IMR-90 (cell line): ENCODE measurements around the gene IRF2BP2. TPM values are rescaled to one million over a fixed set of nuclear protein-coding genes. Genes with fewer than 3 reads are reported as not detected.

Source experiments
- ATAC-seq: fragments of 200-7000 bp; cut with Tn5 transposase; 2 replicates; pipeline ENCODE4 v1.9.1; 2020; ENCODE audit warnings: low read depth, mild to moderate bottlenecking, moderate library complexity
- BruUV-seq: library from RNA; stranded (reverse); fragments of 400-500 nt; replicated peaks from 2 replicates; lab custom pipeline; 2021; lab: Mats Ljungman, UMichigan
- CTCF ChIA-PET: fragments of 300-600 bp; formaldehyde crosslinking; extraction: SDS; loops from one replicate; lab custom pipeline; 2021; ENCODE audit warnings: antibody characterized with exemption; lab: Yijun Ruan, JAX
- POLR2A ChIA-PET: fragments of 300-600 bp; sonication (Branson Sonifier 250); formaldehyde crosslinking; loops from one replicate; lab custom pipeline; 2022; ENCODE audit warnings: antibody characterized with exemption; ENCODE audit not compliant: unreplicated experiment; lab: Charles Lee
- DNase-seq: peaks from one replicate; pipeline ENCODE4 v3.0.0; 2013
- H2AFZ ChIP-seq: replicated peaks from 2 replicates; pipeline ENCODE3; 2013; ENCODE audit warnings: low read length, mild to moderate bottlenecking; ENCODE audit not compliant: poor library complexity
- H2AK5ac ChIP-seq: 2 replicates; pipeline ENCODE4 v1.6.1; 2013; ENCODE audit warnings: low read depth, low read length, inconsistent platforms
- H2AK9ac ChIP-seq: replicated peaks from 2 replicates; pipeline ENCODE3; 2013; ENCODE audit warnings: mild to moderate bottlenecking, low read depth, low read length, moderate library complexity; ENCODE audit not compliant: poor library complexity
- H2BK120ac ChIP-seq: 2 replicates; pipeline ENCODE4 v1.6.1; 2013; ENCODE audit warnings: low read depth, low read length, inconsistent platforms
- H2BK15ac ChIP-seq: 3 replicates; pipeline ENCODE4 v1.6.1; 2013; ENCODE audit warnings: low read depth, low read length, inconsistent platforms
- H2BK20ac ChIP-seq: 2 replicates; pipeline ENCODE4 v1.6.1; 2013; ENCODE audit warnings: low read depth, mild to moderate bottlenecking, inconsistent platforms, low read length, moderate library complexity
- H2BK5ac ChIP-seq: 2 replicates; pipeline ENCODE4 v1.6.1; 2013; ENCODE audit warnings: mild to moderate bottlenecking, low read depth, low read length, inconsistent platforms; ENCODE audit not compliant: poor library complexity, severe bottlenecking
- H3K14ac ChIP-seq: replicated peaks from 2 replicates; pipeline ENCODE4 v1.6.1; 2013; ENCODE audit warnings: low read depth, low read length, inconsistent platforms
- H3K18ac ChIP-seq: 2 replicates; pipeline ENCODE4 v1.6.1; 2013; ENCODE audit warnings: low read depth, low read length, control low read depth
- H3K23ac ChIP-seq: 2 replicates; pipeline ENCODE4 v1.6.1; 2013; ENCODE audit warnings: low read depth, low read length, inconsistent platforms
- H3K27ac ChIP-seq: 2 replicates; pipeline ENCODE4 v1.5.1; 2013; ENCODE audit warnings: mild to moderate bottlenecking, control low read depth, low read length; ENCODE audit not compliant: insufficient read depth
- H3K27me3 ChIP-seq: 2 replicates; pipeline ENCODE4 v1.6.1; 2013; ENCODE audit warnings: low read length; ENCODE audit not compliant: control insufficient read depth, insufficient read depth
- H3K36me3 ChIP-seq: 2 replicates; pipeline ENCODE4 v1.6.1; 2013; ENCODE audit warnings: low read length, mixed read lengths; ENCODE audit not compliant: control insufficient read depth, insufficient read depth
- H3K4ac ChIP-seq: 2 replicates; pipeline ENCODE4 v1.6.1; 2013; ENCODE audit warnings: low read depth, low read length, inconsistent platforms
- H3K4me1 ChIP-seq: 2 replicates; pipeline ENCODE4 v1.6.1; 2013; ENCODE audit warnings: low read length, mixed read lengths; ENCODE audit not compliant: control insufficient read depth, insufficient read depth
- H3K4me2 ChIP-seq: 2 replicates; pipeline ENCODE4 v1.6.1; 2013; ENCODE audit warnings: low read depth, mild to moderate bottlenecking, control low read depth, low read length, moderate library complexity
- H3K4me3 ChIP-seq: 2 replicates; pipeline ENCODE4 v1.5.1; 2013; ENCODE audit warnings: low read depth, mild to moderate bottlenecking, control low read depth, low read length, moderate library complexity; ENCODE audit not compliant: insufficient read depth
- H3K56ac ChIP-seq: 2 replicates; pipeline ENCODE4 v1.6.1; 2013; ENCODE audit warnings: low read length, inconsistent platforms; ENCODE audit not compliant: insufficient read depth; ENCODE audit errors: extremely low read depth
- H3K79me1 ChIP-seq, 2 experiments: 2 replicates each; pipeline ENCODE4 v1.6.1; 2013; ENCODE audit warnings: low read length in 2 of 2, inconsistent platforms in 1 of 2, low read depth in 1 of 2
- H3K9ac ChIP-seq: 2 replicates; pipeline ENCODE4 v1.6.1; 2013; ENCODE audit warnings: low read depth, low read length, control low read depth
- H3K9me1 ChIP-seq: 2 replicates; pipeline ENCODE4 v1.6.1; 2013; ENCODE audit warnings: low read length, inconsistent platforms; ENCODE audit not compliant: insufficient read depth
- H3K9me3 ChIP-seq: 2 replicates; pipeline ENCODE4 v1.6.1; 2013; ENCODE audit warnings: low read length; ENCODE audit not compliant: control insufficient read depth, insufficient read depth
- H4K20me1 ChIP-seq: 2 replicates; pipeline ENCODE4 v1.6.1; 2013; ENCODE audit warnings: low read length, inconsistent platforms; ENCODE audit not compliant: insufficient read depth
- H4K5ac ChIP-seq: 2 replicates; pipeline ENCODE4 v1.6.1; 2013; ENCODE audit warnings: mild to moderate bottlenecking, low read depth, low read length, control low read depth
- H4K8ac ChIP-seq, 2 experiments: 2 replicates each; pipeline ENCODE4 v1.6.1; 2013; ENCODE audit warnings: low read depth in 2 of 2, low read length in 2 of 2, control low read depth in 1 of 2, inconsistent platforms in 1 of 2
- H4K91ac ChIP-seq: 2 replicates; pipeline ENCODE4 v1.6.1; 2013; ENCODE audit warnings: low read depth, low read length, inconsistent platforms; ENCODE audit not compliant: insufficient read depth
- CEBPB ChIP-seq: IDR thresholded peaks from 2 replicates; pipeline ENCODE4 v1.6.1; 2012; ENCODE audit warnings: low read depth, low read length, improper control_type of control experiment
- CHD1 ChIP-seq: IDR thresholded peaks from 2 replicates; pipeline ENCODE4 v1.6.1; 2012; ENCODE audit warnings: low read depth, low read length, improper control_type of control experiment
- CTCF ChIP-seq: conservative IDR thresholded peaks from 2 replicates; pipeline ENCODE4 v1.5.1; 2012; ENCODE audit warnings: mild to moderate bottlenecking, low read depth, low read length, improper control_type of control experiment
- ELK1 ChIP-seq: fragments of 150-350 bp; IDR thresholded peaks from 2 replicates; pipeline ENCODE4 v1.6.1; 2016; ENCODE audit warnings: low read depth, mild to moderate bottlenecking, low read length, moderate library complexity, borderline replicate concordance
- FOS ChIP-seq: fragments of 150-350 bp; IDR thresholded peaks from 2 replicates; pipeline ENCODE4 v1.6.1; 2016; ENCODE audit warnings: low read depth, low read length
- MAFK ChIP-seq: IDR thresholded peaks from 2 replicates; pipeline ENCODE4 v1.6.1; 2012; ENCODE audit warnings: low read depth, low read length, improper control_type of control experiment
- MXI1 ChIP-seq: IDR thresholded peaks from 2 replicates; pipeline ENCODE4 v1.6.1; 2012; ENCODE audit warnings: low read depth, mild to moderate bottlenecking, low read length, moderate library complexity, borderline replicate concordance
- POLR2A ChIP-seq: IDR thresholded peaks from 2 replicates; pipeline ENCODE4 v1.6.1; 2012; ENCODE audit warnings: mild to moderate bottlenecking, low read depth, low read length
- RAD21 ChIP-seq: IDR thresholded peaks from 2 replicates; pipeline ENCODE4 v1.6.1; 2012; ENCODE audit warnings: low read length, improper control_type of control experiment
- RCOR1 ChIP-seq: IDR thresholded peaks from 2 replicates; pipeline ENCODE4 v1.6.1; 2012; ENCODE audit warnings: mild to moderate bottlenecking, low read length, improper control_type of control experiment; ENCODE audit not compliant: insufficient replicate concordance
- SMC3 ChIP-seq: fragments of 150-350 bp; IDR thresholded peaks from 2 replicates; pipeline ENCODE4 v1.6.1; 2016; ENCODE audit warnings: low read depth, mild to moderate bottlenecking, antibody characterized with exemption, low read length, moderate library complexity
- USF2 ChIP-seq: fragments of 150-350 bp; IDR thresholded peaks from 2 replicates; pipeline ENCODE4 v1.6.1; 2017; ENCODE audit warnings: mild to moderate bottlenecking, antibody characterized with exemption, low read length, low read depth
- WGBS, 2 experiments: methylation state at CpG; one replicate each; pipeline versions ENCODE4 v1.1.5 to v1.1.7; 2013; ENCODE audit warnings: missing lambda C conversion rate in 2 of 2; ENCODE audit not compliant: insufficient read length in 1 of 2; ENCODE audit errors: extremely low coverage in 2 of 2; 5-methylcytosine and 5-hydroxymethylcytosine counted together
- dilution Hi-C: fragments of 300-500 bp; cut with HindIII; formaldehyde crosslinking; loops from one replicate; pipeline ENCODE4 v1.14.3; 2018; ENCODE audit warnings: low sequenced_read_pairs; ENCODE audit not compliant: unreplicated experiment
- in situ Hi-C: fragments of 300-500 bp; cut with MboI; formaldehyde crosslinking; loops from 3 replicates; pipeline ENCODE4 v1.14.3; 2019; ENCODE audit warnings: low sequenced_read_pairs, inconsistent platforms, mixed read lengths
- intact Hi-C: fragments of 100-400 bp; cut with micrococcal nuclease; formaldehyde crosslinking; loops from 2 replicates; pipeline ENCODE4 v1.10.0; 2022
- polyA plus RNA-seq, 3 experiments: library from polyadenylated mRNA; depleted of rRNA; stranded (reverse); fragments of >200 nt; gene quantifications; 2 replicates each; pipeline ENCODE4 v1.2.3, GENCODE V29; 2012; ENCODE audit warnings: low replicate concordance in 1 of 3
- total RNA-seq: library from RNA; depleted of rRNA; stranded (reverse); fragments of >200 nt; gene quantifications from 2 replicates; pipeline ENCODE4 v1.2.3, GENCODE V29; 2012

IRF2BP2 gene
- total and polyA plus RNA-seq, 2 of the 4 experiments (the other 2 are of a cell fraction) = 47.0 to 66.6 TPM

GRCh38 chr1:234626391-234626790 lies 16.4 kb upstream of the IRF2BP2 start:
- no peaks in the 10 kb centered on the region for H3K79me1 ChIP-seq
- ATAC-seq (no peak), DNase-seq (no peak)
- no peak overlapping the region for H2AFZ ChIP-seq
- TF ChIP-seq CHD1 (no peak), FOS (no peak), ELK1 (no peak), POLR2A (no peak), CEBPB (no peak), SMC3 (no peak), RAD21 (no peak), USF2 (no peak), MXI1 (no peak), RCOR1 (no peak), CTCF (no peak), MAFK (no peak)
- H4K91ac ChIP-seq = no peak overlapping the region
- no peaks in the 10 kb centered on the region for H3K27me3 ChIP-seq
- no peak overlapping the region for H3K14ac ChIP-seq
- H4K20me1 ChIP-seq = no peaks in the 10 kb centered on the region
- no peak overlapping the region for H4K5ac ChIP-seq
- BruUV-seq = no TSS peak
- H4K8ac ChIP-seq = no peak overlapping the region
- H2BK5ac ChIP-seq = no peak overlapping the region
- H2BK120ac ChIP-seq = no peak overlapping the region
- H3K18ac ChIP-seq = no peak overlapping the region
- CTCF ChIA-PET = interaction anchor here (0.6 kb wide), 1 partner anchor 1012 kb away, joined by 4 read pairs; no protein-coding TSS in a partner anchor
- no peaks in the 10 kb centered on the region for H3K9me3 ChIP-seq
- H3K4me3 ChIP-seq = no peak overlapping the region
- H2BK15ac ChIP-seq = no peak overlapping the region
- H3K36me3 ChIP-seq = no peaks in the 10 kb centered on the region
- no CpG with 5 or more reads among the region's 6 CpGs for WGBS, 2 experiments
- H3K9me1 ChIP-seq = peaks cover 16% of the 10 kb centered on the region
- in situ Hi-C loops (no loop called here), intact Hi-C loops (no loop called here), dilution Hi-C loops (no loop called here)
- POLR2A ChIA-PET = no interaction called here
- no peak overlapping the region for H2AK9ac ChIP-seq
- H3K27ac ChIP-seq = no peak overlapping the region
- H3K4ac ChIP-seq = no peak overlapping the region
- no peak overlapping the region for H3K23ac ChIP-seq
- H3K4me1 ChIP-seq = peaks cover 16% of the 10 kb centered on the region
- H3K4me2 ChIP-seq = no peak overlapping the region
- no peak overlapping the region for H3K9ac ChIP-seq
- no peak overlapping the region for H2BK20ac ChIP-seq
- H2AK5ac ChIP-seq = no peak overlapping the region
- no peak overlapping the region for H3K56ac ChIP-seq
